HEK293T (cell line): ENCODE data around the gene FCMR.

Source experiments
- CTCF ChIA-PET: fragments of 350-600 bp; formaldehyde crosslinking; extraction: SDS; loops from one replicate; lab custom pipeline; 2021; ENCODE audit warnings: antibody characterized with exemption, inconsistent platforms; lab: Yijun Ruan, JAX
- POLR2A ChIA-PET: fragments of 350-600 bp; formaldehyde crosslinking; extraction: SDS; loops from one replicate; lab custom pipeline; 2020; ENCODE audit warnings: antibody characterized with exemption, inconsistent platforms; lab: Yijun Ruan, JAX
- DNase-seq: peaks from one replicate; pipeline ENCODE4 v3.0.0; 2012; ENCODE audit warnings: mixed read lengths; ENCODE audit errors: extremely low spot score
- ARNT ChIP-seq: fragments of 450-650 bp; IDR thresholded peaks from 2 replicates; pipeline ENCODE4 v1.6.1; 2017; ENCODE audit warnings: mild to moderate bottlenecking
- BHLHE40 ChIP-seq: fragments of 450-650 bp; IDR thresholded peaks from 2 replicates; pipeline ENCODE4 v1.6.1; 2016; ENCODE audit warnings: mild to moderate bottlenecking, moderate library complexity, borderline replicate concordance
- CTBP1 ChIP-seq: fragments of 450-650 bp; IDR thresholded peaks from 2 replicates; pipeline ENCODE4 v1.6.1; 2016; ENCODE audit warnings: borderline replicate concordance
- ELF4 ChIP-seq: fragments of 450-650 bp; IDR thresholded peaks from 2 replicates; pipeline ENCODE4 v1.6.1; 2017; ENCODE audit warnings: antibody characterized with exemption
- FOXA1 ChIP-seq: fragments of 450-650 bp; IDR thresholded peaks from 2 replicates; pipeline ENCODE4 v1.6.1; 2016; ENCODE audit warnings: mild to moderate bottlenecking
- FOXK2 ChIP-seq: fragments of 450-650 bp; IDR thresholded peaks from 2 replicates; pipeline ENCODE4 v1.6.1; 2016; ENCODE audit warnings: mild to moderate bottlenecking
- FOXM1 ChIP-seq: fragments of 450-650 bp; IDR thresholded peaks from 2 replicates; pipeline ENCODE4 v1.6.1; 2017; ENCODE audit warnings: mild to moderate bottlenecking, borderline replicate concordance
- HDGF ChIP-seq: fragments of 450-650 bp; IDR thresholded peaks from 2 replicates; pipeline ENCODE4 v1.6.1; 2017; ENCODE audit warnings: antibody characterized with exemption, borderline replicate concordance
- L3MBTL2 ChIP-seq: fragments of 450-650 bp; conservative IDR thresholded peaks from 2 replicates; pipeline ENCODE4 v1.6.1; 2016; ENCODE audit warnings: mild to moderate bottlenecking
- LEF1 ChIP-seq: fragments of 450-650 bp; IDR thresholded peaks from 2 replicates; pipeline ENCODE4 v1.6.1; 2017; ENCODE audit warnings: mild to moderate bottlenecking, borderline replicate concordance
- NFRKB ChIP-seq: fragments of 450-650 bp; IDR thresholded peaks from 2 replicates; pipeline ENCODE4 v1.6.1; 2016; ENCODE audit warnings: mild to moderate bottlenecking, moderate library complexity
- PKNOX1 ChIP-seq: fragments of 450-650 bp; IDR thresholded peaks from 2 replicates; pipeline ENCODE4 v1.6.1; 2016
- SP1 ChIP-seq: fragments of 450-650 bp; IDR thresholded peaks from 2 replicates; pipeline ENCODE4 v1.6.1; 2017
- SUZ12 ChIP-seq: fragments of 450-650 bp; IDR thresholded peaks from 2 replicates; pipeline ENCODE4 v1.6.1; 2016; ENCODE audit warnings: mild to moderate bottlenecking
- TARDBP ChIP-seq: fragments of 450-650 bp; IDR thresholded peaks from 2 replicates; pipeline ENCODE4 v1.6.1; 2016
- ZNF384 ChIP-seq: fragments of 450-650 bp; IDR thresholded peaks from 2 replicates; pipeline ENCODE4 v1.6.1; 2016

Gene FCMR

GRCh38 chr1:206958144-206958543 lies 36.4 kb upstream of the FCMR start:
- CTCF ChIA-PET: interaction anchor here (1.3 kb wide), 1 partner anchor 24 kb away, joined by 4 read pairs; no protein-coding TSS in a partner anchor
- no peak for TF ChIP-seq FOXK2
- no peak for TF ChIP-seq TARDBP
- TF ChIP-seq SUZ12: no peak
- no peak for TF ChIP-seq FOXA1
- no peak for TF ChIP-seq LEF1
- TF ChIP-seq L3MBTL2: no peak
- no peak for TF ChIP-seq ELF4
- no peak for TF ChIP-seq ARNT
- TF ChIP-seq HDGF: no peak
- no peak for TF ChIP-seq CTBP1
- TF ChIP-seq BHLHE40: no peak
- no peak for TF ChIP-seq FOXM1
- no peak for TF ChIP-seq SP1
- no peak for TF ChIP-seq PKNOX1
- TF ChIP-seq NFRKB: no peak
- TF ChIP-seq ZNF384: no peak
- POLR2A ChIA-PET: no interaction called here
- no peak for DNase-seq

DNA sequence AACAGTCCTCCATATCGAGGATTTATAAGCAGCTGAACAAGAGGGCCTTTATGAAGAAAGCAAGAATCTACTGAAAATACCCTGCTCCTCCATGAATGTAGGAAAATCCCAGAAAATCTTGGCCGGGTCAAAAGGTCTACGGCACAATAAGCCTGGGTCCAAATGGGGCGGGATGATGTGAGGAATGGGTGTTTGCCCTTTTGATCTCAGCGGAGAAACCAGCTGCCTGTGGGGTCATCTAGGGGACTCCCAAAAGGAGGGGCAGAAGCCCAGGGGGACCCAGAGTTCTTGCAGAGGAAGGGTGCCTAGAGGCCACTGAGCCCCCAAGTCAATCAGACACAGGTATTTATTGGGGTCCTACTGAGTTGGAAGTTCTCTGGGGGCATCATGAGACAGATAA lies 35.9 kb upstream of the FCMR start:
- POLR2A ChIA-PET: no interaction called here

GRCh38 chr1:206955476-206956451 lies 34.0 kb upstream of the FCMR start:
- ChIA-PET POLR2A (no interaction called here), CTCF (no interaction called here)
- no peak for TF ChIP-seq HDGF
- TF ChIP-seq LEF1: no peak
- TF ChIP-seq FOXA1: no peak
- TF ChIP-seq FOXK2: no peak
- TF ChIP-seq SUZ12: no peak
- no peak for TF ChIP-seq ELF4
- TF ChIP-seq L3MBTL2: no peak
- no peak for TF ChIP-seq TARDBP
- no peak for TF ChIP-seq BHLHE40
- no peak for TF ChIP-seq PKNOX1
- no peak for TF ChIP-seq SP1
- no peak for TF ChIP-seq ZNF384
- no peak for TF ChIP-seq CTBP1
- no peak for TF ChIP-seq ARNT
- TF ChIP-seq NFRKB: no peak
- no peak for TF ChIP-seq FOXM1
- DNase-seq: no peak

More for the DNA sequence above, 35.9 kb upstream of the FCMR start:
- CTCF ChIA-PET: interaction anchor here (1.3 kb wide), 1 partner anchor 24 kb away, joined by 4 read pairs; no protein-coding TSS in a partner anchor
- no peak for DNase-seq
- TF ChIP-seq SUZ12: no peak
- TF ChIP-seq L3MBTL2: no peak
- TF ChIP-seq NFRKB: no peak
- no peak for TF ChIP-seq TARDBP
- TF ChIP-seq ZNF384: no peak

DNA sequence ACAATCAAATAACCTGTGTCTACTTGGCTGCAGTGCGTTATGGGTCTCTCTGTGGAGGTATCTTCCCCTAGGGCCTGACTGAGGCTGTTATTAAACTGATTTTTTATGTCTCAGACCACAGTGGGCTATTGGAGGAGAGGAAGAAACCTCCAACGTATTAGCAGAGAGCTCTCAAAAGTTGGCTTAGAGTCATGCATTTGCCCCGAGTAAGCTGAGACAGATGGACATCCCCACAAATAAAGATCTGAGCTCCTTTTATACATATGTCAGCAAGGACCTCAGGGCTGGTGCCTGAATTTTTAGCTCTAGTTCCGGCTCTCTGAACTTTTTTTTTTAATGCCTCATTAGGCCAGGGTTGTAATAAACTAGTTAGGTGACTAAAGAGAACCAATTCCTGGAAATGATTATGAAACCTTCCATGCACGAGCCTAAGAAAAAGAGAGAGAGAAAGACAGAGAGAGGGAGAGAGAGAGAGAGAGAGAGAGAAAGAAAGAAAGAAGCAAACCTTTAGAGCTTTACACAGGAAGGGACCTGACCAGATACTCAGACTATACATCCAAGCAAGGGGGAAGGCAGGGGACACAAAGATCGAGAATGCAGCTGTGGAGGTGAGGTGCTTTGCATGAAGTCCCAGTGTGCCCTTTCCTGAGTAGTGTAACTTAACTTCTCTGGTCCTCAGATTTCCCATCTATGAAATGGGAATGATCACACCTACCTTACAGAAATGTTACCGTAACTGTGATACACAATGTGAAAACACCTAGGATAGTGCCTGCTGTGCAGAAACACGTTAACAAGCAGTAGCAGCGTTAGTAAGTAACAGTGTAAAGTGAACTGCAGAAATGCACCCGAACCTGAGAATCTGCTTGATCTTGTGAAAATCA lies 33.0 kb upstream of the FCMR start:
- POLR2A ChIA-PET: no interaction called here
- CTCF ChIA-PET: interaction anchor here (0.8 kb wide), 1 partner anchor 21 kb away, joined by 3 read pairs; no protein-coding TSS in a partner anchor
- no peak for DNase-seq
- TF ChIP-seq TARDBP (no peak), BHLHE40 (no peak), FOXK2 (no peak), HDGF (no peak), PKNOX1 (no peak), ARNT (no peak), LEF1 (no peak), SP1 (no peak), L3MBTL2 (no peak), FOXA1 (no peak)

DNA sequence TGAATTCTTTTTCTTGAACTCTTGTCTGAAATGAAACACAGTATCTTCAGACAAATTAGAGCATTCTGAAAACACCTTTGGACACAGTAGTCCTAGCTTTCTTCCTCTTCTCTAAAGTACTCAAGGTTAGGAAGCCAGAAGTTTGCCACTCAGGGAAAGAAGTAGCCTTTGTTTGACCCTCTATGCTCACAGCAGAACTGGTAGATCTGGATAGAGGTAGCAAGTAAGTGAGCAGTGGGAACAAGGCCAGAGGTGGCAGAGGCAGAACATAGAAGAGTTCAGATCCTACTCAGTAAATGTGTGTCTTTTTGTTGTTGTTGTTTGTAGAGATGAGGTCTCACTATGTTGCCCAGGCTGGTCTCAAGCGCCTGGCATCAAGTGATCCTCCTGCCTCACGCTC lies 31.9 kb upstream of the FCMR start:
- no peak for DNase-seq
- CTCF ChIA-PET: interaction anchor here (0.7 kb wide), 1 partner anchor 18 kb away, joined by 3 read pairs; no protein-coding TSS in a partner anchor
- POLR2A ChIA-PET: no interaction called here
- no peak for TF ChIP-seq FOXK2
- no peak for TF ChIP-seq NFRKB
- TF ChIP-seq ARNT: no peak
